SK-N-MC (cell line): ENCODE results near the gene CAMK1G.

Experiments used
- EZH2 ChIP-seq: fragments of 200-600 bp; sonication (generic); IDR thresholded peaks from one replicate; pipeline ENCODE4 v1.6.1; 2017; ENCODE audit warnings: antibody characterized with exemption
- FOXP2 ChIP-seq: optimal IDR thresholded peaks from 2 replicates; pipeline ENCODE3; 2011; ENCODE audit warnings: mild to moderate bottlenecking, moderate library complexity; ENCODE audit not compliant: insufficient read depth; ENCODE audit errors: extremely low read length, control extremely low read depth
- POLR2AphosphoS5 ChIP-seq: IDR thresholded peaks from 2 replicates; pipeline ENCODE4 v1.6.1; 2012; ENCODE audit warnings: mild to moderate bottlenecking, low read depth, low read length, borderline replicate concordance

GRCh38 chr1:209544098-209544497 is 39.4 kb upstream of the CAMK1G start:
- TF ChIP-seq EZH2 = no peak
- TF ChIP-seq POLR2AphosphoS5 = no peak
- TF ChIP-seq FOXP2 = no peak
